B cell (primary cell): Measurements from ENCODE around the gene KRTAP12-2. TPM values are rescaled to one million over a fixed set of nuclear protein-coding genes. Genes with fewer than 3 reads are reported as not detected.

Experiments
- ATAC-seq: fragments of 200-7000 bp; cut with Tn5 transposase; one replicate; pipeline ENCODE4 v1.10.0; 2021; ENCODE audit warnings: low read depth, mild to moderate bottlenecking, moderate number of reproducible peaks, moderate library complexity
- CTCF ChIA-PET: fragments of 350-600 bp; sonication (Branson Sonifier 250); formaldehyde crosslinking; loops from one replicate; lab custom pipeline; 2021; ENCODE audit warnings: antibody characterized with exemption, inconsistent platforms; lab: Charles Lee
- POLR2A ChIA-PET: fragments of 350-600 bp; sonication (Branson Sonifier 250); formaldehyde crosslinking; loops from one replicate; lab custom pipeline; 2021; ENCODE audit warnings: antibody characterized with exemption; lab: Charles Lee
- DNase-seq: peaks from one replicate; pipeline ENCODE4 v3.0.0; 2013
- H2AFZ ChIP-seq: 2 replicates; pipeline ENCODE4 v1.6.1; 2012; ENCODE audit warnings: mild to moderate bottlenecking, low read depth, low read length; ENCODE audit not compliant: insufficient read depth, poor library complexity, severe bottlenecking
- H3K27ac ChIP-seq, 2 donors: 1 replicate in 1 of 2; 2 replicates in 1 of 2; pipeline ENCODE4 v1.5.1; 2012 to 2013; ENCODE audit warnings: low read length in 2 of 2, mild to moderate bottlenecking in 2 of 2, moderate library complexity in 1 of 2
- H3K27me3 ChIP-seq, 4 experiments: fragments of 200-600 bp in 1 of 4; sonication (generic) in 1 of 4; replicated peaks in 1 of 4; 1 replicate in 2 of 4; 2 replicates in 2 of 4; pipeline versions ENCODE4 v1.6.1 to v1.7.0; 2013 to 2016; ENCODE audit warnings: low read length in 3 of 4, mild to moderate bottlenecking in 2 of 4, mixed read lengths in 1 of 4, moderate library complexity in 1 of 4; ENCODE audit not compliant: insufficient read depth in 4 of 4, control insufficient read depth in 3 of 4; ENCODE audit errors: control extremely low read depth in 1 of 4
- H3K36me3 ChIP-seq, 2 experiments: replicated peaks in 1 of 2; 1 replicate in 1 of 2; 2 replicates in 1 of 2; pipeline versions ENCODE4 v1.6.1 to v1.7.1; 2013; ENCODE audit warnings: low read length in 1 of 2; ENCODE audit not compliant: insufficient read depth in 2 of 2, control insufficient read depth in 1 of 2; ENCODE audit errors: control extremely low read depth in 1 of 2, extremely low read depth in 1 of 2
- H3K4me1 ChIP-seq, 2 donors: fragments of 200-600 bp in 1 of 2; sonication (generic) in 1 of 2; 1 replicate in 1 of 2; 2 replicates in 1 of 2; pipeline versions ENCODE4 v1.5.1 to v1.6.1; 2013 to 2017; ENCODE audit warnings: low read length in 2 of 2; ENCODE audit not compliant: control insufficient read depth in 2 of 2, insufficient read depth in 2 of 2
- H3K4me2 ChIP-seq: replicated peaks from 2 replicates; pipeline ENCODE3; 2012; ENCODE audit warnings: mild to moderate bottlenecking, low read depth, low read length; ENCODE audit not compliant: poor library complexity, severe bottlenecking
- H3K4me3 ChIP-seq, 5 experiments: fragments of 200-600 bp in 1 of 5; sonication (generic) in 1 of 5; 1 replicate in 3 of 5; 2 replicates in 2 of 5; pipeline versions ENCODE4 v1.5.1 to v1.7.0; 2011 to 2016; ENCODE audit warnings: low read length in 4 of 5, mild to moderate bottlenecking in 4 of 5, low read depth in 2 of 5, control low read depth in 1 of 5, moderate library complexity in 1 of 5; ENCODE audit not compliant: insufficient read depth in 1 of 5; ENCODE audit errors: control extremely low read depth in 1 of 5, extremely low read depth in 1 of 5
- H3K79me2 ChIP-seq: fragments of 200-600 bp; sonication (generic); one replicate; pipeline ENCODE4 v1.6.0; 2016; ENCODE audit warnings: low read length; ENCODE audit not compliant: control insufficient read depth, insufficient read depth
- H3K9ac ChIP-seq: fragments of 200-600 bp; sonication (generic); 2 replicates; pipeline ENCODE4 v1.6.1; 2017; ENCODE audit warnings: mild to moderate bottlenecking, low read length, moderate library complexity
- H3K9me3 ChIP-seq, 3 donors: one replicate each; pipeline versions ENCODE4 v1.6.1 to v1.7.1; 2013; ENCODE audit warnings: low read length in 2 of 3; ENCODE audit not compliant: control insufficient read depth in 2 of 3, insufficient read depth in 1 of 3; ENCODE audit errors: control extremely low read depth in 1 of 3
- H4K20me1 ChIP-seq: 2 replicates; pipeline ENCODE4 v1.6.0; 2012; ENCODE audit warnings: mild to moderate bottlenecking, low read length; ENCODE audit not compliant: insufficient read depth, control insufficient read depth, poor library complexity, severe bottlenecking
- H3K27ac Mint-ChIP-seq: one replicate; pipeline ENCODE4 v1.8.0; 2021; ENCODE audit warnings: mixed read lengths
- H3K27me3 Mint-ChIP-seq: one replicate; pipeline ENCODE4 v1.8.0; 2021; ENCODE audit warnings: mixed read lengths
- H3K4me1 Mint-ChIP-seq: one replicate; pipeline ENCODE4 v1.8.0; 2021; ENCODE audit warnings: mixed read lengths
- H3K4me3 Mint-ChIP-seq: one replicate; pipeline ENCODE4 v1.8.0; 2021; ENCODE audit warnings: mixed read lengths
- H3K9me3 Mint-ChIP-seq: one replicate; pipeline ENCODE4 v1.8.0; 2022; ENCODE audit warnings: mixed read lengths; ENCODE audit not compliant: insufficient read depth
- EZH2 ChIP-seq: IDR thresholded peaks from 2 replicates; pipeline ENCODE4 v1.6.1; 2012; ENCODE audit warnings: borderline replicate concordance, low read depth, mild to moderate bottlenecking, moderate library complexity, low read length; ENCODE audit not compliant: insufficient read depth, poor library complexity, severe bottlenecking
- WGBS: methylation state at CpG from one replicate; pipeline ENCODE4 v1.1.5; 2013; ENCODE audit warnings: missing lambda C conversion rate; ENCODE audit not compliant: insufficient coverage; 5-methylcytosine and 5-hydroxymethylcytosine counted together
- intact Hi-C: fragments of 100-400 bp; cut with micrococcal nuclease; formaldehyde crosslinking; loops from one replicate; pipeline ENCODE4 v1.10.0; 2022
- polyA minus RNA-seq: library from RNA; depleted of rRNA, polyadenylated mRNA; stranded (reverse); fragments of >200 nt; gene quantifications from 2 replicates; pipeline ENCODE4 v1.2.3, GENCODE V29; 2012
- polyA plus RNA-seq: library from polyadenylated mRNA; depleted of rRNA; stranded (reverse); fragments of >200 nt; gene quantifications from 2 replicates; pipeline ENCODE4 v1.2.3, GENCODE V29; 2012
- total RNA-seq, 2 donors: library from RNA; stranded (reverse); fragments of 120-200 nt in 1 of 2; gene quantifications; 1 replicate in 1 of 2; 2 replicates in 1 of 2; pipeline versions ENCODE4 v1.2.3 to v1.2.4, GENCODE V29; 2013 to 2022
- TF ChIP-seq, protein P1 (sequence below): fragments of 200-600 bp; IDR thresholded peaks from one replicate; pipeline ENCODE4 v1.8.0; 2022; ENCODE audit warnings: antibody characterized with exemption, mild to moderate bottlenecking

Gene KRTAP12-2, protein sequence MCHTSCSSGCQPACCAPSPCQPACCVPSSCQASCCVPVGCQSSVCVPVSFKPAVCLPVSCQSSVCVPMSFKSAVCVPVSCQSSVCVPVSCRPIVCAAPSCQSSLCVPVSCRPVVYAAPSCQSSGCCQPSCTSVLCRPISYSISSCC
- total RNA-seq (not detected in 2 replicates), polyA plus RNA-seq (not detected in 2 replicates), polyA minus RNA-seq (not detected in 2 replicates)
- not detected for total RNA-seq (2013)

DNA sequence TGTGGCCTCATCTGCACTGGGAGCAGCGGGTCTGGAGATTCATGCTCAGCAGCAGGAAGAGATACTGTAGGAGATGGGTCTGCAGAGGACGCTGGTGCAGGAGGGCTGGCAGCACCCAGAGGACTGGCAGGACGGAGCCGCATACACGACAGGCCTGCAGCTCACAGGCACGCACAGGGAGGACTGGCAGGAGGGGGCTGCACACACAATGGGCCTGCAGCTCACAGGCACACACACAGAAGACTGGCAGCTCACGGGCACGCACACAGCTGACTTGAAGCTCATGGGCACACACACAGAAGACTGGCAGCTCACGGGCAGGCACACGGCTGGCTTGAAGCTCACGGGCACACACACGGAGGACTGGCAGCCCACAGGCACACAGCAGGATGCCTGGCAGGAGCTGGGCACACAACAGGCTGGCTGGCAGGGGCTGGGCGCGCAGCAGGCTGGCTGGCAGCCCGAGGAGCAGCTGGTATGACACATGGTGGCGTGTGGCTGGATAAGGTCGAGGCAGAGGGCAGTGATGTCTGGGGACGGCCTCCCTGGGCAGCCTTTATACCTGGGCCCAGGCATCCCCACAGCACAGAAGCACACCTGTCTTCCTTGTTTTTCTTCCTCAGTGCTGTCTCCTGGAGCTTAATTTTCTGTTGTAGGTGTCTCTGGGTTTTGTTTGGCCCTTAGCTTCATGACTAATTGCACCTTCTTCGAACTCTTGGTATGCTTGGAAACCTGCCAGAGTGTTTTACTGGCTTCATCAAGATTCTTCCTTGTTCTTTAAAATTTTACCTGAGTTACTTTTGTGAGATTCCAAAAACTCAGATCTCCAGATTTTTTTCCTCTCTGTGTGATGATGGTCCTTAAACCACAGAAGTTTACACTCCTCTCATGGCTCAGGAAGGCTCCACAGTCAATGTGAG is at the start of gene KRTAP12-2:
Gene KRTAP12-2, minus strand, starts transcription at position 527 of the 920 bp plus-strand sequence. Its CDS starts 41 bp downstream, at position 486.
- Mint-ChIP-seq H3K9me3 (peaks cover 8% of the 10 kb centered on the region), H3K4me1 (no peaks in the 10 kb centered on the region), H3K27me3 (peaks cover 38% of the 10 kb centered on the region), H3K4me3 (no peak within 1 kb of the TSS), H3K27ac (no peak within 1 kb of the TSS)
- Histone ChIP-seq H4K20me1 (no peaks in the 10 kb centered on the region), H3K36me3 (no peaks in the 10 kb centered on the region), H3K27ac (no peak within 1 kb of the TSS), H3K9ac (no peak within 1 kb of the TSS), H3K4me2 (no peak within 1 kb of the TSS), H3K4me3 (no peak within 1 kb of the TSS), H3K79me2 (no peaks in the 10 kb centered on the region), H3K27me3 (peaks cover 0 to 19% (median 0%) of the 10 kb centered on the region in 4 experiments), H2AFZ (no peak within 1 kb of the TSS), H3K9me3 (peaks cover 0 to 26% (median 6%) of the 10 kb centered on the region in 3 donors), H3K4me1 (no peaks in the 10 kb centered on the region)
- DNase-seq (no peak), ATAC-seq (no peak)
- TF ChIP-seq EZH2, result no peak
- TF ChIP-seq, protein P1, sequence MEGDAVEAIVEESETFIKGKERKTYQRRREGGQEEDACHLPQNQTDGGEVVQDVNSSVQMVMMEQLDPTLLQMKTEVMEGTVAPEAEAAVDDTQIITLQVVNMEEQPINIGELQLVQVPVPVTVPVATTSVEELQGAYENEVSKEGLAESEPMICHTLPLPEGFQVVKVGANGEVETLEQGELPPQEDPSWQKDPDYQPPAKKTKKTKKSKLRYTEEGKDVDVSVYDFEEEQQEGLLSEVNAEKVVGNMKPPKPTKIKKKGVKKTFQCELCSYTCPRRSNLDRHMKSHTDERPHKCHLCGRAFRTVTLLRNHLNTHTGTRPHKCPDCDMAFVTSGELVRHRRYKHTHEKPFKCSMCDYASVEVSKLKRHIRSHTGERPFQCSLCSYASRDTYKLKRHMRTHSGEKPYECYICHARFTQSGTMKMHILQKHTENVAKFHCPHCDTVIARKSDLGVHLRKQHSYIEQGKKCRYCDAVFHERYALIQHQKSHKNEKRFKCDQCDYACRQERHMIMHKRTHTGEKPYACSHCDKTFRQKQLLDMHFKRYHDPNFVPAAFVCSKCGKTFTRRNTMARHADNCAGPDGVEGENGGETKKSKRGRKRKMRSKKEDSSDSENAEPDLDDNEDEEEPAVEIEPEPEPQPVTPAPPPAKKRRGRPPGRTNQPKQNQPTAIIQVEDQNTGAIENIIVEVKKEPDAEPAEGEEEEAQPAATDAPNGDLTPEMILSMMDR, result no peak
- ChIA-PET CTCF (no interaction called here), POLR2A (no interaction called here)
- 75% methylated on average over 17 of the region's 19 CpGs for WGBS
- intact Hi-C loops, result no loop called here

DNA sequence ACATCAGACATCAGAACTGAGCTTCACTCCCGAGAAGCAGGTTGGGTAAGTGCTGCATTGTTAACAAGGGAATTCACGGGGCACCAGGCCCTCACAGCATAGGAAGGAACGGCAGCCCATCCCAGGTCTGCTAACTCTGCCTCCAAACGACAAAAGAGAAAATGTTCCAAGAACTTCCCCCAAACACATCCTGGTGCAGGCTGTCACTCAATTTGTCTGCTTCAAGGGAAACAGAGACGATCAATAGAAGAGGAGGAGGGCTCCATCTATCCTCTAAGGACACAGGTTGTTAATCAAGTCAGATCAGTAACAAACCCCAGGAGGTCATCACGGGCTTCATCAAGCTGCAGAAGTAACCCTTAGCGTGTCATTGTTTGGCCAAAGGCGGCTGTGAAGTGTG is 48.2 kb upstream of the KRTAP12-2 start:
- ChIA-PET POLR2A (no interaction called here), CTCF (no interaction called here)
- Mint-ChIP-seq H3K27me3 (peaks cover 73% of the 10 kb centered on the region), H3K4me3 (no peak overlapping the region), H3K27ac (no peak overlapping the region), H3K9me3 (peaks cover 3% of the 10 kb centered on the region), H3K4me1 (peaks cover 5% of the 10 kb centered on the region)
- no peak for DNase-seq
- H4K20me1 ChIP-seq, result no peaks in the 10 kb centered on the region
- H3K9ac ChIP-seq, result no peak overlapping the region
- peaks cover 3 to 5% of the 10 kb centered on the region in 2 donors for H3K4me1 ChIP-seq
- peaks cover 0 to 48% (median 30%) of the 10 kb centered on the region in 4 experiments for H3K27me3 ChIP-seq
- TF ChIP-seq, protein P1, result no peak
- no peak for TF ChIP-seq EZH2
- no peak overlapping the region for H3K4me3 ChIP-seq
- 53% methylated on average over 2 of the region's 8 CpGs for WGBS
- H2AFZ ChIP-seq, result no peak overlapping the region
- H3K27ac ChIP-seq, result no peak overlapping the region
- intact Hi-C loops, result no loop called here
- no peak overlapping the region for H3K4me2 ChIP-seq
- ATAC-seq, result no peak
- H3K79me2 ChIP-seq, result no peaks in the 10 kb centered on the region
- H3K36me3 ChIP-seq, result no peaks in the 10 kb centered on the region
- H3K9me3 ChIP-seq, result no peaks in the 10 kb centered on the region
